GM12865 (cell line): ENCODE measurements around the gene PELI2.

Experiments used
- DNase-seq: peaks from one replicate; pipeline ENCODE4 v3.0.0; 2010; ENCODE audit warnings: low read depth
- H3K4me3 ChIP-seq: 2 replicates; pipeline ENCODE4 v1.5.1; 2011; ENCODE audit warnings: mild to moderate bottlenecking, low read depth, low read length, control low read depth
- CTCF ChIP-seq: IDR thresholded peaks from 2 replicates; pipeline ENCODE4 v1.5.1; 2011; ENCODE audit warnings: low read length, control low read depth, low read depth, inconsistent platforms; ENCODE audit not compliant: insufficient read depth; ENCODE audit errors: missing control alignments

Gene PELI2

DNA sequence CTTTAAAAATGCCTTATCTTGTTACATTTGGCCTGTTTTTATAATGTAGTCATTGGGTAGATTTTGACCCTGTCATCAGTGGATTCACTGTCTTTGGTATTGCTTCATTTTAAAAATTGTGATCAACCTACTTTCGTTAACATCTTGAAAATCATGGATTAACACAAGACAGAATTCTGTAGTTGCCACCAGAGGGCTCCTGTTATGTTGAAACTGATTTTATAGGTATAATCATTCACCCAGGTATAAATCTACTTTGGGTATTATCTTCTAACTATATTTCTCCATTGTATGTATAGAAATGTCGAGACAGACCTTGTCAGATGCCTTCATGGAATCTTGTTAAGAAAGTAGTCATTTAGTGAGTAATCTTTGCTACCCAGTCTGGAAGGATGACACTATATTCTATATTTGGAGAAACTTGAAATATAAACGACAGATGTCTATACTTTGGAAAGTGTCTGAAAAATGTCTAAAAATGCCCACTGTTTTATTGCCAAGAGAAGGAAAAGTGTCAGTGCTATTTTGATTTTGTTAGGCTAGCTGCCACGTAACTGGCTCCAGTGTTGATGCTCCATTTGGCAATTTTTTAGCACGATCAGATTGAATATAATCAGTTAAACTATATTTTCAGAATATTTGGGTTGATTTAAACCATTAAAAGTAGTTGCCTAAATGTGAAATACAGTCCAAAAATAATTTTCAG is 129.4 kb downstream of the PELI2 start:
- no peak for DNase-seq
- no peak overlapping the region for H3K4me3 ChIP-seq
- TF ChIP-seq CTCF: no peak

GRCh38 chr14:56248442-56248841 is 130.2 kb downstream of the PELI2 start:
- TF ChIP-seq CTCF: no peak

DNA sequence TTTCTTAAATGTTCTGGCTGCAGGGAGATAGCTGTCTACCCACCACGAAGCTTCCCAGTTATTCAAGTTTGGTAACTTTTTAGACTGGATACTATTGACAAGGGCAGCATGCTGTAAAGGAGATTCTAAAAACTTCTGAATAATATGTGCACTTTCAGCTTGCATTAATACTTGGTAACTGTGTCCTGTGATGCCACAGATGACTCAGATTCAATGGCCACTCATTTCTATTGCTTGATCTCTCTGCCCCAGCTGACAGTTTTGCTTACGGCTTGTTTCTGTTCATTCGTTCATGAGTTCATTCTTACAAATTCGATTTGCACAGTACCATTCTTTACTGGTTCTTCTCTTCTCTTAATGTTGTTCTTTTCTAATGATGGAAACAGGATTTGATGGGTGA is 142.8 kb downstream of the PELI2 start:
- no peak overlapping the region for H3K4me3 ChIP-seq
- no peak for DNase-seq
- no peak for TF ChIP-seq CTCF

More at GRCh38 chr14:56248442-56248841, 130.2 kb downstream of the PELI2 start:
- H3K4me3 ChIP-seq: no peak overlapping the region
- no peak for DNase-seq

DNA sequence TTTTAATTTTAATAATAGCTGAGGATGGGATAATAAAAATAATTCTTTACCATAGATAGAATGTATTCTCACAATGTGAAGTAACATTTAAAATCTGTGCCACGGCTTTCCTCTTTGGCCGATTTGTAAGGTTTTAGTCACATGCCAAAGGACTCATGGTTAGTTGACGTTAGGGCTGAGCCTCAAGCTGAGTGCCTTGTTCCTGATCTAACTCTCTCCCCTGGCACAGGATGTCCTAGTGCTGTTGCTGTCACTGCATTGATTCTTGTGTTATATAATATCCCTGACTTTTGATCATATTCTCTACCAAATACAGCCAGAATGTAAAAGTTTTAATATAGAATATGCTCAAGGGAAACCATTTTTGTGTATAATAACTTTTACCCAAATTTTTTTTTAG is 144.3 kb downstream of the PELI2 start:
- no peak for DNase-seq
- no peak overlapping the region for H3K4me3 ChIP-seq
- TF ChIP-seq CTCF: no peak

GRCh38 chr14:56268039-56268438 is 149.8 kb downstream of the PELI2 start:
- TF ChIP-seq CTCF: no peak
- DNase-seq: no peak
- H3K4me3 ChIP-seq: no peak overlapping the region

- TF ChIP-seq CTCF: no peak
- no peak for DNase-seq
- H3K4me3 ChIP-seq: no peak overlapping the region
These were observed 150.5 kb downstream of the PELI2 start for GRCh38 chr14:56268673-56269072.

DNA sequence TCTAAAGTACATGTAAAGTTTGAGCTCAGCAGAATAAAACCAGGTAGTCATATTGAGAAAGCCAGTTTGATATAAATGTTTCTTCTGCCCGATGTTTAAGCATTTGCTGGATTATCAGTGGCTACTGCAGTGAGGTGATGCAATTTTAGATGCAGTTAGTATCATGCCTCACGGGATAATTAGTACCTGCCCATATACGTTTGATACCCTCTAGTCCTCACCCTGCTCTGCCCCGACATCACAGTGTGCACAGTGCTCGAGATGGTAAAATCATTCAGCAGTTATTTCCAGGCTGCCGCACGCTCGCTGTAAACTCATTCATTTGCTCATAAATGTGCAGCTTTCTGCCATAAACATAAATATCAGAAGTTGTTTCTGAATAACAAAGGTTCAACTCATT is 152.7 kb downstream of the PELI2 start:
- no peak for DNase-seq
- no peak overlapping the region for H3K4me3 ChIP-seq
- TF ChIP-seq CTCF: no peak
